HG02798 (cell line): Measurements from ENCODE around the gene GOLGA6D.
A peak's percentile ranks its signal among the peaks of the same experiment; 100 is the strongest.
"Not testable (repeated sequence)": the region's sequence is repeated elsewhere in the genome, so short reads cannot be mapped to it uniquely, and the experiment has no call there.

Source experiments
- ATAC-seq: cut with Tn5 transposase; IDR thresholded peaks from one replicate; pipeline ENCODE4 v1.9.1; 2021; ENCODE audit warnings: mild to moderate bottlenecking; ENCODE audit not compliant: unreplicated experiment, poor library complexity

The GOLGA6D gene

DNA sequence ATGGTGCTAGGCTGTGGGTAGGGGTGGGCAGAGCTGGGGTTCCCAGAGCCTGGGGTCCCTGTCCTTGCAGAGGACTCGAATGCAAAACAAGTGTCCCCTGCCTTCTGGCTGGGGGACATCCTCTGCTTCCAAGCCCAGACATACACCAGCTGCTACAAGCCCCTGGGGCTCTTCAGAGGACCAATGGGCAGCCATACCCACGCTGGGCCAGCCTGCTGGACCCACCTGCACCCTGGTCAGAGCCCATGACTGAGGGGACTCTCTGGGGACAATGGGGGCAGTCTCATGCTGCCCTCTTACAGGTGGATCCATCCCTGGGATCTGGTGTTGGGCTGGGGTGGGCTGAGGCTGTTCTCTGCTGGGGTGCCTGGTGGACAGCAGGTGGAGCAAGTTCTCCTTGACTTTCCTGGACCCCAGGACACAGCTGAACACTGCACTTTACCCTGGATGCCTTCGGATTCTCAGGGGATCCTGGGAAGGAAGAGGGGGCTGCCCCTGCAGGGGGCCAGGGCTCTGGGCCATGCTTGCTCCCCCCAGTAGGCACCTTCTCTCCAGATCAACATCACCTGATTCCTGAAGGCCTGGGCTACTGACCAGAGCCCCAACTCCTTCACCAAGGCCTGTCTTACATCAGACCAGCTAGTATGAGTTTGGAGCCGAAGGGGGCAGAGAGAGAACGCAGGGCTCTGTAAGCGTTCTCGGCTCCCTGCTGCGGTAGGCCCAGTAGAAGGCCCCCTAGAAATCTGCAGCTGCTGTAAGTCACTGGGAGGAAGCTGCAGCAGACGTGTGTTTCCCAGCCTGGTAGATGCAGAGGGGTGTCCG, 46.1 kb downstream of the GOLGA6D start:
- ATAC-seq = no peak

DNA sequence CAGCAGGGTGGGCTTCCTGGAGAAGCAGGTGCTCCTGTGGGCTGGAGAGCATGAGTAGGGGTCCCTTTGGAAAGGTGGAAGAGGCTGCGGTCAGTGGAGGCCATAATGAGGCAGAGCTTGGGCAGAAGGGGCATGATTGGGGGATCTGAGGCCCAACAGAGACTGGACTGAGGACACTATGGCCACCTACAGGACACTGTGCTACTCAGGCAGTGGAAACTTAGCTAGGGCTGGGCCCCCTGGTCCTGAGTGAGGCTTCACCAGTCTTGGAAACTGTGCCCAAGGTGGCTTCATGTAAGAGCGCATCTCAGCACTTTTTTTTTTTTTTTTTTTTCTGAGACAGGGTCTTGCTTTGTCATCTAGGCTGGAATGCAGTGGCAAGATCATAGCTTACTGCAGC, 46.9 kb downstream of the GOLGA6D start:
- no peak for ATAC-seq

DNA sequence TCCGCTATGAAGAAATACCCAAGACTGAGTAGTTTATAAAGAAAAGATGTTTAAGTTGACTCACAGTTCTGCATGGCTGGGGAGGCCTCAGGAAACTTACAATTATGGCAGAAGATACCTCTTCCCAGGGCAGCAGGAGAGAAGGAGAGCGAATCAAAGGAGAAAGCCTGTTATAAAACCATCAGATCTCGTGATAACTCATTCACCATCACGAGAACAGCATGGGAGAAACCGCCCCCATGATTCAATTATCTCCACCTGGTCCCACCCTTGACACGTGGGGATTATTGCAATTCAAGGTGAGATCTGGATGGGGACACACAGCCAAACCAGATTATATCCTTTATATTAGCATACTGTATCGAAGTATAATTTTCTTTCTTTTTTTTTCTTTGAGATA, 49.5 kb downstream of the GOLGA6D start:
- ATAC-seq = not testable (repeated sequence)

DNA sequence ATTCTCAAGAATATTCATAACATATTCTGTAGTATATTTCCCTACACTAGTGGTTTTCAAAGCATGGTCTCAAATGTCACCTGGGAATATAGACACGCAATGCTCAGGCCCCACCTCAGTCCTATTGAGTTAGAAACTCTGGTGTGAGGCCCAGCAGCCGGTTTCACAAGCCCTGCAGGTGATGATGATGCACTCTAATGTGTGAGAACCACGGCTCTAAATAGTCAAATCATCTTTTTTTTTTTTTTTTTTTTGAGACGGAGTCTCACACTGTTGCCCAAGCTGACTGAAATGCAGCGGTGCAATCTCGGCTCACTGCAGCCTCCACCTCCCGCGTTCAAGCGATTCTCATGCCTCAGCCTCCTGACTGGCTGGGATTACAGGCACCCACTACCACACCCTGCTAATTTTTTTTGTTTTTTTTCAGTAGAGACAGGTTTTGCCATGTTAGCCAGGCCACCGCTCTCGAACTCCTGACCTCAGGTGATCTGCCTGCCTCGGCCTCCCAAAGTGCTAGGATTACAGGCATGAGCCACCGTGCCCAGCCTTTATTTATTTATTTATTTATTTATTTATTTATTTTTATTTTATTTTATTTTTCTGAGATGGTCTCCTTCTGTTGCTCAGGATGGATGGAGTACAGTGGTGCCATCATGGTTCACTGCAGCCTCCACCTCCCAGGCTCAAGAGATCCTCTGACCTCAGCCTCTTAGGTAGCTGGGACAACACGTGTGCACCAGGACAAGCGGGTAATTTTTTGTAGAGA, 51.2 kb downstream of the GOLGA6D start:
- ATAC-seq = peak; percentile 58

DNA sequence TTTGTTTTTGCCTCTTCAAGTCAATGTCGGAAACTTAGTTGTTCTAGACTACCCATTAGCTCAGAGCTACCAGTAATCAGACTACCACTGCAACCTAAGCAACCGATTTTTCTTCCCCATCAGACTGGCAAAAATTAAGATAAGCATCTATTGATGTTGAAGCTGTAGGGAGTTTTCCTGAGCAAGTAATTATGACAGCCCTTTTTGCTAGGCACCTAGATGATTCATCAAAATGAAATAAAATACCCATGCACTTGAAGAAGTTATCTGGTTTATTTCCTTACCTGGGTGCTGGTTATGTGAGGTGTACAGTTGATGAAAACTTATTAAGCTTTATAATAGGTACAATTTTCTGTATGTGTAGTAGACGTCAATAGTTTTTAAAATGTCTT, 52.7 kb downstream of the GOLGA6D start:
- no peak for ATAC-seq

DNA sequence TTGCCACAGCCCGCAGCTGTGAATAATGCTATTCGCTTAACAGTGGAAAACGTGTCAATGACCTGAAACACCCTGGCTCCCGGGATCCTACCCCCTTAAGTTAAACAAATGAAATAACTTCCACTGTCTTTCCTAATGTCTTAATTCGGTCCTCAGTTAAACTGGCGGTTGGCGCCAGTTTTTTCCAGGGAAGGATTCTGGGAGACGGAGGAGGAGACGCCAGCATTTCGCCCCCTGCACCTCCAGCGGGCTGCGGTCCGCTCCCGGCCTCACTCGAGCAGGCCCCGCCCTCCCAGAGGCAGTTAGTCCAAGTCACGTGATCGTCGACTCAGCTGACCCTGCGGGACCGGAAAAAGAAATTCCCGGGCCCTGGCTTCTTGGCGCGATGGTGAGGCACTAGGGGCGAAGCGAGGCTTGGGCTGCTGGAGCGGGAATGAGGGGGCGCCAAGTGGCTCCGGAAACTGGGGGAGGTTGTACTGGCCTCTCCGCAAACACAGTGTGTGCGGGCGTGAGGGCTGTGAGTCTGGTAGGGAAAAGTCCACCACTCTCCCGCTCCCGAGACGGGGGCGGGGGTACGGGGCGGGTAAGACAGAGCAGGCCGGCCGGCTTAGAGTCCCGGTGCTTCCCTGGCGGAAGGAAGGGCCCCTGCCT, 53.2 kb downstream of the GOLGA6D start, which contains the start of gene COMMD4:
Gene COMMD4, plus strand, starts transcription at position 359 of the 651 bp plus-strand sequence. Its CDS starts 27 bp downstream, at position 386.
- peak; percentile 71 for ATAC-seq

DNA sequence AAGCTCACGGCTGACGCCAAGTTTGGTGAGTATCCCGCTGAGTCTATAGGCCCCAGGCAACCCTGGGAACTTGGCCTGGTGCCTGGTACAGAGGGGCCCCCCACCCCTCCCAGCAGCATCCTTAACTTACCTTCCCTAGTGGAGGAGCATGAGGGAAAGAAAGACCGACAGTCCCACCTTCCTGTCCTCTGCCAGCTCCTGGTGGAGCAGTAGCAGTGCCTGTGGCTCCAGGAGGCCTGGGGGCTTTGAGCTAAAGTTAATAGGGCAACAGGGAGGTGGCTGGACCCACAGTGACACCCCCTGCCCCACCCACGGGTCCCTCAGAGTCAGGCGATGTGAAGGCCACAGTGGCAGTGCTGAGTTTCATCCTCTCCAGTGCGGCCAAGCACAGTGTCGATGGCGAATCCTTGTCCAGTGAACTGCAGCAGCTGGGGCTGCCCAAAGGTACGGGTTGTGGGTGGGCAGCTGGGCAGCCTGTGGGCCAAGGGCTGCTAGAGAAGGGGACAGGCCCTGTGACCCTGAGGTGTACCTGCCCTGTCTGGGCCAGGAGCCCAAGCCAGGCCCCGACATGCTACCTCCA, 56.1 kb downstream of the GOLGA6D start:
- no peak for ATAC-seq

DNA sequence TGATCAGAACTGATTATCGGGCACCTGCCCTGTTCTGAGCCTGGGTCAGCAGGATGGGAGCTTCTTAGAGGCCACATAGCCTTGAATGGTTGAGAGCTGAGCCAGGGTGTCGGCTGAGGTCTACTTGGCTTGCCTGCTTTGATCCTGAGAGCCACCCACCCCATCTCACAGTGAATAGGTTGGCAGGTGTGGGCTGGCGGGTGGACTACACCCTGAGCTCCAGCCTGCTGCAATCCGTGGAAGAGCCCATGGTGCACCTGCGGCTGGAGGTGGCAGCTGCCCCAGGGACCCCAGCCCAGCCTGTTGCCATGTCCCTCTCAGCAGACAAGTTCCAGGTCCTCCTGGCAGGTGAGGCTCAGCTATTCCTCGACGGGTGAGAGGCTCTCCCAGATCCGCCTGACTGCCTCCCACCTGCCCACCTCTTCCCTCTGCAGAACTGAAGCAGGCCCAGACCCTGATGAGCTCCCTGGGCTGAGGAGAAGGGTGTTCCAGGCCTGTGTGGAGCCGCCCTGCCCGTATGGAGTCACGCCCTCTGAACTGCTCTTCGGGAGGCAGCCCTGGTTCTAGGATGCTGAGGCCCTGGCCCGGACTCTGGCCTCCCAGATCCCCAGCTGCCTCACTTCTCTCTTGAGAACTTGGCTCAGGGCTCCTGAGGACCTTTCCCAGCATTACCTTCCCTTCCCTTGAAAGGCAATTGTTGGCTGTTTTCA, 57.1 kb downstream of the GOLGA6D start:
- no peak for ATAC-seq

DNA sequence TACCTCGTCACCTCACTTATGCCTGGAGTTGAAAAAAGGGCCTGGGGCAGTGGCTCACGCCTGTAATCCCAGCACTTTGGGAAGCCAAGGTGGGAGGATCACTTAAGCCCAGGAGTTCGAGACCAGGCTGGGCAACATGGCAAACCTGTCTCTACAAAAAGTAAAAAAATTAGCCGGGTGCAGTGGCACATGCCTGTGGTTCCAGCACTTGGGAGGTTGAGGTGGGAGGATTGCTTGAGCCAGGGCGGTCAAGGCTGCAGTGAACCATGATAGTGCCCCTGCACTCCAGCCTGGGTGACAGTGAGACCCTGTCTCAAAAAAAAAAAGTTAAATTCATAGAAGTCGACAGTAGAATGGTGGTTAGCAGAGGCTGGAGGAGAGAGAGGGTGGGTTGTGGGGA, 59.6 kb downstream of the GOLGA6D start:
- ATAC-seq = no peak

DNA sequence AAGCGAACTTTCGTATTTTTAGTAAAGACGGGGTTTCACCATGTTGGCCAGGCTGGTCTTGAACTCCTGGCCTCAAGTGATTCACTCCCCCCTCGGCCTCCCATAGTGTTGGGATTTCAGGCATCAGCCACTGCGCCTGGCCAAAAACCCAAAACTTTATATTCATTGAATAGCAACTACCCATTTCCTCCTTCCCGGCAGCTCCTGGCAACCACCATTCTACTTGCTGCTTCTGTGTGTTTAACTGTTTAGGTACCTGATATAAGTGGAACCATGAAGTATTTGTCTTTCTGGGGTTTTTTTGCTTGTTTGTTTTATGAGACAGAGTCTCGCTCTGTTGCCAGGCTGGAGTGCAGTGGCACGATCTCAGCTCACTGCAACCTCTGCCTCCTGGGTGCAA, 61.3 kb downstream of the GOLGA6D start:
- not testable (repeated sequence) for ATAC-seq
